Fibroblast of gingiva (primary cell): ENCODE data around the gene MAPK8IP2.

Experiments used
- DNase-seq: peaks from one replicate; pipeline ENCODE4 v3.0.0-alpha.2; 2011; ENCODE audit warnings: low read depth

Gene MAPK8IP2

GRCh38 chr22:50600538-50600937 lies at the start of gene MAPK8IP2:
Gene MAPK8IP2, plus strand, starts transcription at chr22:50600793. Its CDS starts 26 bp downstream, at chr22:50600819.
- DNase-seq, result no peak

GRCh38 chr22:50551160-50551752 lies 49.3 kb upstream of the MAPK8IP2 start:
- DNase-seq, result no peak

GRCh38 chr22:50553310-50553709 lies 47.3 kb upstream of the MAPK8IP2 start:
- DNase-seq, result no peak

GRCh38 chr22:50556703-50557102 lies 43.9 kb upstream of the MAPK8IP2 start:
- DNase-seq, result no peak

- DNase-seq, result no peak
Measured at GRCh38 chr22:50560034-50560433, 40.6 kb upstream of the MAPK8IP2 start.

GRCh38 chr22:50561401-50562358 lies 38.9 kb upstream of the MAPK8IP2 start:
- DNase-seq, result no peak

- peak; percentile 79 for DNase-seq
Measured at GRCh38 chr22:50562523-50563412, 37.8 kb upstream of the MAPK8IP2 start, which contains the start of gene SYCE3. Gene SYCE3, minus strand, starts transcription at chr22:50562919. Its CDS starts 6,514 bp downstream, at chr22:50556405.

- DNase-seq, result no peak
Measured at GRCh38 chr22:50563413-50564160, 37.0 kb upstream of the MAPK8IP2 start.

GRCh38 chr22:50564289-50564688 lies 36.3 kb upstream of the MAPK8IP2 start:
- DNase-seq, result no peak

GRCh38 chr22:50567721-50568252 lies 32.8 kb upstream of the MAPK8IP2 start:
- DNase-seq, result no peak

- DNase-seq, result no peak
Measured at GRCh38 chr22:50568626-50569025, 32.0 kb upstream of the MAPK8IP2 start.

GRCh38 chr22:50569041-50569459 lies 31.5 kb upstream of the MAPK8IP2 start:
- no peak for DNase-seq

GRCh38 chr22:50569896-50570535 lies 30.6 kb upstream of the MAPK8IP2 start:
- DNase-seq, result no peak

- no peak for DNase-seq
Measured at GRCh38 chr22:50570861-50571260, 29.7 kb upstream of the MAPK8IP2 start.

GRCh38 chr22:50571264-50572175 lies 29.1 kb upstream of the MAPK8IP2 start:
- no peak for DNase-seq

- DNase-seq, result no peak
Measured at GRCh38 chr22:50572965-50573364, 27.6 kb upstream of the MAPK8IP2 start.

GRCh38 chr22:50573491-50574382 lies 26.9 kb upstream of the MAPK8IP2 start:
- DNase-seq, result no peak

GRCh38 chr22:50574383-50574755 lies 26.2 kb upstream of the MAPK8IP2 start:
- DNase-seq, result no peak
